GM12878 (cell line): Measurements from ENCODE around the gene COBLL1. TPM values are rescaled to one million over a fixed set of nuclear protein-coding genes. Genes with fewer than 3 reads are reported as not detected.

ENCODE experiments used
- ATAC-seq: fragments of 200-7000 bp; cut with Tn5 transposase; 3 replicates; pipeline ENCODE4 v1.9.1; 2020; ENCODE audit warnings: mild to moderate bottlenecking, moderate library complexity
- BruUV-seq: library from RNA; stranded (reverse); fragments of 400-500 nt; replicated peaks from 2 replicates; lab custom pipeline; 2021; lab: Mats Ljungman, UMichigan
- CTCF ChIA-PET: fragments of 300-600 bp; sonication (Branson Sonifier 250); formaldehyde crosslinking; extraction: SDS; loops from one replicate; lab custom pipeline; 2021; ENCODE audit warnings: inconsistent platforms; lab: Yijun Ruan, JAX
- POLR2A ChIA-PET: fragments of 350-600 bp; formaldehyde crosslinking; extraction: SDS; loops from one replicate; lab custom pipeline; 2021; ENCODE audit warnings: inconsistent platforms; lab: Charles Lee
- RAD21 ChIA-PET: fragments of 300-600 bp; sonication (Branson Sonifier 250); formaldehyde crosslinking; loops from one replicate; lab custom pipeline; 2023; ENCODE audit warnings: antibody characterized with exemption; ENCODE audit not compliant: unreplicated experiment; lab: Charles Lee
- SMC1A ChIA-PET: fragments of 300-600 bp; sonication (Branson Sonifier 250); formaldehyde crosslinking; loops from one replicate; lab custom pipeline; 2023; ENCODE audit not compliant: unreplicated experiment, uncharacterized antibody; lab: Charles Lee
- DNase-seq: peaks from one replicate; pipeline ENCODE4 v3.0.0-alpha.2; 2011; ENCODE audit warnings: low read depth, low spot score
- FAIRE-seq: peaks from 3 replicates; lab custom pipeline; 2011; peaks lifted over from hg19 to GRCh38; lab: Jason Lieb, UNC
- H2AFZ ChIP-seq: 2 replicates; pipeline ENCODE4 v1.6.0; 2011; ENCODE audit warnings: low read depth, low read length, control low read depth; ENCODE audit not compliant: control insufficient read depth
- H3K27ac ChIP-seq: 2 replicates; pipeline ENCODE4 v1.5.1; 2011; ENCODE audit warnings: control low read depth; ENCODE audit not compliant: control insufficient read depth, insufficient read depth
- H3K27me3 ChIP-seq, 2 experiments: replicated peaks in 1 of 2; 2 replicates each; pipeline versions ENCODE4 v1.6.0 to v1.6.1; 2011; ENCODE audit warnings: low read length in 1 of 2; ENCODE audit not compliant: control insufficient read depth in 2 of 2, insufficient read depth in 2 of 2
- H3K36me3 ChIP-seq, 2 experiments: 2 replicates each; pipeline ENCODE4 v1.5.1; 2011; ENCODE audit warnings: low read length in 1 of 2; ENCODE audit not compliant: control insufficient read depth in 2 of 2, insufficient read depth in 2 of 2
- H3K4me1 ChIP-seq: 2 replicates; pipeline ENCODE4 v1.6.1; 2011; ENCODE audit warnings: mild to moderate bottlenecking, low read length, moderate library complexity, mixed read lengths; ENCODE audit not compliant: control insufficient read depth, insufficient read depth
- H3K4me2 ChIP-seq: 2 replicates; pipeline ENCODE4 v1.6.0; 2011; ENCODE audit warnings: control low read depth; ENCODE audit not compliant: control insufficient read depth, insufficient read depth
- H3K4me3 ChIP-seq: fragments of 200-600 bp; sonication (generic); 2 replicates; pipeline ENCODE4 v1.5.1; 2016
- H3K79me2 ChIP-seq: 2 replicates; pipeline ENCODE4 v1.6.0; 2011; ENCODE audit warnings: low read length; ENCODE audit not compliant: control insufficient read depth, insufficient read depth
- H3K9ac ChIP-seq: 2 replicates; pipeline ENCODE4 v1.8.0; 2011; ENCODE audit warnings: low read length, control low read depth, mixed read lengths; ENCODE audit not compliant: control insufficient read depth, insufficient read depth
- H3K9me3 ChIP-seq: replicated peaks from 3 replicates; pipeline ENCODE4 v1.5.1; 2011; ENCODE audit warnings: mild to moderate bottlenecking, low read length; ENCODE audit not compliant: control insufficient read depth, insufficient read depth
- H4K20me1 ChIP-seq: 2 replicates; pipeline ENCODE4 v1.6.0; 2011; ENCODE audit not compliant: control insufficient read depth, insufficient read depth
- FOXM1 ChIP-seq: IDR thresholded peaks from 2 replicates; pipeline ENCODE4 v1.6.1; 2012; ENCODE audit warnings: low read depth, mild to moderate bottlenecking, inconsistent platforms, low read length, moderate library complexity
- HDGF ChIP-seq: fragments of 450-650 bp; IDR thresholded peaks from 2 replicates; pipeline ENCODE4 v1.6.1; 2016; ENCODE audit warnings: antibody characterized with exemption
- KLF5 ChIP-seq: fragments of 450-650 bp; IDR thresholded peaks from 2 replicates; pipeline ENCODE4 v1.6.1; 2014; ENCODE audit warnings: mild to moderate bottlenecking; ENCODE audit not compliant: partially characterized antibody
- MEF2B ChIP-seq: fragments of 450-650 bp; IDR thresholded peaks from 2 replicates; pipeline ENCODE4 v1.6.1; 2018; ENCODE audit warnings: mild to moderate bottlenecking, moderate library complexity; ENCODE audit not compliant: partially characterized antibody, poor library complexity, severe bottlenecking
- NR2F1 ChIP-seq: fragments of 450-650 bp; conservative IDR thresholded peaks from 2 replicates; pipeline ENCODE4 v1.6.1; 2017; ENCODE audit warnings: mild to moderate bottlenecking
- PML ChIP-seq: IDR thresholded peaks from 2 replicates; pipeline ENCODE4 v1.6.1; 2012; ENCODE audit warnings: low read length, inconsistent platforms
- RUNX3 ChIP-seq: IDR thresholded peaks from 2 replicates; pipeline ENCODE4 v1.6.1; 2012; ENCODE audit warnings: low read length, inconsistent platforms
- SRF ChIP-seq, 2 experiments: IDR thresholded peaks; 2 replicates each; pipeline ENCODE4 v1.6.1; 2011; ENCODE audit warnings: low read depth in 2 of 2, low read length in 2 of 2, mild to moderate bottlenecking in 1 of 2, moderate library complexity in 1 of 2
- STAT1 ChIP-seq: fragments of 450-650 bp; conservative IDR thresholded peaks from 2 replicates; pipeline ENCODE4 v1.6.1; 2014; ENCODE audit warnings: antibody characterized with exemption, mild to moderate bottlenecking
- TBL1XR1 ChIP-seq: IDR thresholded peaks from 2 replicates; pipeline ENCODE4 v1.6.1; 2012; ENCODE audit warnings: low read depth, low read length, improper control_type of control experiment
- ZNF207 ChIP-seq: fragments of 450-650 bp; IDR thresholded peaks from 2 replicates; pipeline ENCODE4 v1.6.1; 2014; ENCODE audit warnings: antibody characterized with exemption, mild to moderate bottlenecking, borderline replicate concordance
- WGBS: methylation state at CpG from one replicate; pipeline ENCODE4 v1.1.6; 2016; ENCODE audit warnings: low lambda C conversion rate; ENCODE audit not compliant: insufficient replicate concordance, insufficient coverage; ENCODE audit errors: missing lambda C conversion rate; 5-methylcytosine and 5-hydroxymethylcytosine counted together
- in situ Hi-C: fragments of 300-500 bp; cut with MboI; formaldehyde crosslinking; loops from 9 replicates; pipeline ENCODE4 v1.14.3; 2018; ENCODE audit warnings: mixed read lengths
- intact Hi-C: fragments of 100-400 bp; cut with micrococcal nuclease; formaldehyde crosslinking; loops from one replicate; pipeline ENCODE4 v1.14.2; 2022; ENCODE audit not compliant: unreplicated experiment
- polyA plus RNA-seq, 11 experiments: library from polyadenylated mRNA; depleted of rRNA in 4 of 11; unstranded in 6 of 11; stranded (reverse) in 5 of 11; fragments of >200 nt; fragmentation: Nextera tagmentation in 4 of 11; fragmentation: Illumina TruSeq in 1 of 11; extraction: Ambion mirVana in 4 of 11; extraction: Trizol in 1 of 11; gene quantifications; 1 replicate in 1 of 11; 2 replicates in 10 of 11; pipeline versions ENCODE4 v1.2.1 to v1.2.3, GENCODE V29; 2011 to 2016; ENCODE audit warnings: inconsistent platforms in 2 of 11, missing spikeins in 2 of 11, low read depth in 1 of 11
- total RNA-seq, 4 experiments: library from RNA; depleted of rRNA in 3 of 4; stranded (reverse); fragments of >200 nt in 3 of 4; fragmentation: Illumina TruSeq in 1 of 4; extraction: Trizol in 1 of 4; gene quantifications; 2 replicates each; pipeline versions ENCODE4 v1.2.1 to v1.2.3, GENCODE V29; 2013 to 2021
- TF ChIP-seq, protein P1 (sequence below): fragments of 450-650 bp; conservative IDR thresholded peaks from 2 replicates; pipeline ENCODE4 v1.6.1; 2017; ENCODE audit warnings: mild to moderate bottlenecking, moderate library complexity
- TF ChIP-seq, protein P2 (sequence below): fragments of 450-650 bp; IDR thresholded peaks from 2 replicates; pipeline ENCODE4 v1.6.1; 2014; ENCODE audit warnings: mild to moderate bottlenecking
- TF ChIP-seq, protein P3 (sequence below): IDR thresholded peaks from 2 replicates; pipeline ENCODE4 v1.6.1; 2012; ENCODE audit warnings: low read length, inconsistent platforms
- TF ChIP-seq, protein P4 (sequence below): fragments of 450-650 bp; IDR thresholded peaks from 2 replicates; pipeline ENCODE4 v1.6.1; 2017; ENCODE audit warnings: mild to moderate bottlenecking

COBLL1 gene
- total and polyA plus RNA-seq, 10 of the 15 experiments (the other 5 are each of a cell fraction or from before 2014, with no cell fraction given): 0.46 TPM; not detected in 9

DNA sequence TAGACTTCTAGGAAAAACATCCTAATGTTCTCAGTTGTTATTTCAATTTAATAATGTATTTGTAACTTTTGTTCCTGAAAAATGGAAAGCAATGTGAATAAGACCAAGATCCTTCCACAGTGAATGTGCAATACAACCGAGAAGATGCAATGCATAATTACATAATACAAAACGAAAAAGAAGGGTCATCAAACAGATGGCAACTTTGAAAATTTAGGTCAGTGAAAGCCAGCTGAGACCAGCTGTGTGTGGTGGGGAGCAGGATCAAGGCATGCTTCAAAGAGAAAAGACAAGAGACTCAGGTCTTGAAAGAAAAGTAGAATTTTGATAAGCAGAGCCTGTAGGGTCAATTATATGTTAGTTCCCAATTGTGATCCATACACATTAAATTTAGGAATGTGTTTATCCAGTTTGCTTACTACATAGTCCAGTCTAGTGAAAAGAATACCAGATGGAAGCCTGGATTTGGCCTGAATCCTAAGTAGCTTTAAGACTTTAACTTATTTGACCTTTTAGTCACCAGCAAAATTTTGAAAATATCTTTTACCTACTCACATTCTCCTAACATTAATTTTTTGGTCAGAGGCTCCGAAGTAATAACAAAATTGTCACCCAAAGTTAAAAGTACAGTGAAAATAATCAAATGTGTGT lies 93.7 kb downstream of the COBLL1 start (continued):
- TF ChIP-seq, protein P1, sequence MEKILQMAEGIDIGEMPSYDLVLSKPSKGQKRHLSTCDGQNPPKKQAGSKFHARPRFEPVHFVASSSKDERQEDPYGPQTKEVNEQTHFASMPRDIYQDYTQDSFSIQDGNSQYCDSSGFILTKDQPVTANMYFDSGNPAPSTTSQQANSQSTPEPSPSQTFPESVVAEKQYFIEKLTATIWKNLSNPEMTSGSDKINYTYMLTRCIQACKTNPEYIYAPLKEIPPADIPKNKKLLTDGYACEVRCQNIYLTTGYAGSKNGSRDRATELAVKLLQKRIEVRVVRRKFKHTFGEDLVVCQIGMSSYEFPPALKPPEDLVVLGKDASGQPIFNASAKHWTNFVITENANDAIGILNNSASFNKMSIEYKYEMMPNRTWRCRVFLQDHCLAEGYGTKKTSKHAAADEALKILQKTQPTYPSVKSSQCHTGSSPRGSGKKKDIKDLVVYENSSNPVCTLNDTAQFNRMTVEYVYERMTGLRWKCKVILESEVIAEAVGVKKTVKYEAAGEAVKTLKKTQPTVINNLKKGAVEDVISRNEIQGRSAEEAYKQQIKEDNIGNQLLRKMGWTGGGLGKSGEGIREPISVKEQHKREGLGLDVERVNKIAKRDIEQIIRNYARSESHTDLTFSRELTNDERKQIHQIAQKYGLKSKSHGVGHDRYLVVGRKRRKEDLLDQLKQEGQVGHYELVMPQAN: no peak
- TF ChIP-seq SRF (IDR thresholded peaks at IDR 0.05; ENCODE audit: low read depth in 2 of 2, low read length in 2 of 2): no peak
- TF ChIP-seq KLF5: no peak
- no peak for TF ChIP-seq MEF2B
- no peak for TF ChIP-seq PML
- TF ChIP-seq, all 136 proteins: peak for 0

DNA sequence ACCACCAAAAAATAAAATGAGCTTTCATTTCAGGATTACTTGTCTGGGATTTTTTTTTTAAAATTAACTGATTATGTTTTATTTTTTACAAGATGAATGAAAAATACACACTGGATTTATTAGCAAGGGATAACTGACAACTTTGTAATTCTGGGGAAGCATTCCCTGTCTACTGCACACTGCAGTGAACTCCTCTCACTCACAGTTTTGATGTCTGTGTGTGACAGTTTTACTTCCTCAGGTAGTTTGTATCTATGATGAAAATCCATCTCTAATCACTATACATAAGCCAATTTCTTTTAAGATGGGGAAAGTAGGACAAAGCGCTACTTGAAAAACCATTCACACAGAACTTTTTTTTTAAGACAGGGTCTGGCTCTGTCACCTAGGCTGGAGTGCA lies 94.5 kb downstream of the COBLL1 start:
- Histone ChIP-seq H3K4me1 (no peaks in the 10 kb centered on the region), H3K4me3 (no peak overlapping the region), H3K27ac (no peak overlapping the region), H4K20me1 (no peaks in the 10 kb centered on the region), H3K27me3 (peaks cover 0 to 4% of the 10 kb centered on the region in 2 experiments; a peak in 2 of 4 replicates), H2AFZ (no peak overlapping the region), H3K9ac (no peak overlapping the region), H3K36me3 (no peaks in the 10 kb centered on the region), H3K79me2 (no peaks in the 10 kb centered on the region), H3K4me2 (no peak overlapping the region), H3K9me3 (no peaks in the 10 kb centered on the region; the same call in 2 of the 3 replicates)
- BruUV-seq: no TSS peak
- CTCF ChIA-PET: no interaction called here
- ATAC-seq (no peak), FAIRE-seq (no peak), DNase-seq (no peak)
- SMC1A ChIA-PET: no interaction called here
- 93% methylated on average over 1 of the region's 1 CpG for WGBS
- TF ChIP-seq, protein P2, sequence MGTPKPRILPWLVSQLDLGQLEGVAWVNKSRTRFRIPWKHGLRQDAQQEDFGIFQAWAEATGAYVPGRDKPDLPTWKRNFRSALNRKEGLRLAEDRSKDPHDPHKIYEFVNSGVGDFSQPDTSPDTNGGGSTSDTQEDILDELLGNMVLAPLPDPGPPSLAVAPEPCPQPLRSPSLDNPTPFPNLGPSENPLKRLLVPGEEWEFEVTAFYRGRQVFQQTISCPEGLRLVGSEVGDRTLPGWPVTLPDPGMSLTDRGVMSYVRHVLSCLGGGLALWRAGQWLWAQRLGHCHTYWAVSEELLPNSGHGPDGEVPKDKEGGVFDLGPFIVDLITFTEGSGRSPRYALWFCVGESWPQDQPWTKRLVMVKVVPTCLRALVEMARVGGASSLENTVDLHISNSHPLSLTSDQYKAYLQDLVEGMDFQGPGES: no peak
- TF ChIP-seq HDGF: no peak
- no peak for TF ChIP-seq RUNX3
- TF ChIP-seq FOXM1: no peak
- TF ChIP-seq, protein P3, sequence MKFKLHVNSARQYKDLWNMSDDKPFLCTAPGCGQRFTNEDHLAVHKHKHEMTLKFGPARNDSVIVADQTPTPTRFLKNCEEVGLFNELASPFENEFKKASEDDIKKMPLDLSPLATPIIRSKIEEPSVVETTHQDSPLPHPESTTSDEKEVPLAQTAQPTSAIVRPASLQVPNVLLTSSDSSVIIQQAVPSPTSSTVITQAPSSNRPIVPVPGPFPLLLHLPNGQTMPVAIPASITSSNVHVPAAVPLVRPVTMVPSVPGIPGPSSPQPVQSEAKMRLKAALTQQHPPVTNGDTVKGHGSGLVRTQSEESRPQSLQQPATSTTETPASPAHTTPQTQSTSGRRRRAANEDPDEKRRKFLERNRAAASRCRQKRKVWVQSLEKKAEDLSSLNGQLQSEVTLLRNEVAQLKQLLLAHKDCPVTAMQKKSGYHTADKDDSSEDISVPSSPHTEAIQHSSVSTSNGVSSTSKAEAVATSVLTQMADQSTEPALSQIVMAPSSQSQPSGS: no peak
- TF ChIP-seq, protein P4, sequence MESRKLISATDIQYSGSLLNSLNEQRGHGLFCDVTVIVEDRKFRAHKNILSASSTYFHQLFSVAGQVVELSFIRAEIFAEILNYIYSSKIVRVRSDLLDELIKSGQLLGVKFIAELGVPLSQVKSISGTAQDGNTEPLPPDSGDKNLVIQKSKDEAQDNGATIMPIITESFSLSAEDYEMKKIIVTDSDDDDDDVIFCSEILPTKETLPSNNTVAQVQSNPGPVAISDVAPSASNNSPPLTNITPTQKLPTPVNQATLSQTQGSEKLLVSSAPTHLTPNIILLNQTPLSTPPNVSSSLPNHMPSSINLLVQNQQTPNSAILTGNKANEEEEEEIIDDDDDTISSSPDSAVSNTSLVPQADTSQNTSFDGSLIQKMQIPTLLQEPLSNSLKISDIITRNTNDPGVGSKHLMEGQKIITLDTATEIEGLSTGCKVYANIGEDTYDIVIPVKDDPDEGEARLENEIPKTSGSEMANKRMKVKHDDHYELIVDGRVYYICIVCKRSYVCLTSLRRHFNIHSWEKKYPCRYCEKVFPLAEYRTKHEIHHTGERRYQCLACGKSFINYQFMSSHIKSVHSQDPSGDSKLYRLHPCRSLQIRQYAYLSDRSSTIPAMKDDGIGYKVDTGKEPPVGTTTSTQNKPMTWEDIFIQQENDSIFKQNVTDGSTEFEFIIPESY: no peak
- TF ChIP-seq ZNF207: no peak
- TF ChIP-seq STAT1: no peak
- TF ChIP-seq NR2F1: no peak
- no peak for TF ChIP-seq TBL1XR1
- RAD21 ChIA-PET: no interaction called here
- POLR2A ChIA-PET: no interaction called here
- intact Hi-C loops: no loop called here
- in situ Hi-C loops: no loop called here
